HG03066 (cell line): ENCODE data around the gene CAPN2.
"Not testable (repeated sequence)": the region's sequence is repeated elsewhere in the genome, so short reads cannot be mapped to it uniquely, and the experiment has no call there.

ENCODE experiments used
- ATAC-seq: cut with Tn5 transposase; IDR thresholded peaks from one replicate; pipeline ENCODE4 v1.9.1; 2021; ENCODE audit warnings: low read depth; ENCODE audit not compliant: unreplicated experiment

The CAPN2 gene

GRCh38 chr1:223736638-223737037 is 24.3 kb downstream of the CAPN2 start:
- not testable (repeated sequence) for ATAC-seq

GRCh38 chr1:223737342-223737741 is 25.0 kb downstream of the CAPN2 start:
- no peak for ATAC-seq

GRCh38 chr1:223738465-223739365 is 26.4 kb downstream of the CAPN2 start:
- no peak for ATAC-seq

GRCh38 chr1:223739366-223740037 is 27.2 kb downstream of the CAPN2 start:
- ATAC-seq, result no peak

GRCh38 chr1:223740038-223740736 is 27.8 kb downstream of the CAPN2 start:
- not testable (repeated sequence) for ATAC-seq

- ATAC-seq, result no peak
These were observed 29.5 kb downstream of the CAPN2 start for GRCh38 chr1:223741861-223742260.

GRCh38 chr1:223742856-223743517 is 30.6 kb downstream of the CAPN2 start:
- ATAC-seq, result no peak

GRCh38 chr1:223745731-223746130 is 33.4 kb downstream of the CAPN2 start:
- ATAC-seq, result no peak

- ATAC-seq, result no peak
These were observed 35.5 kb downstream of the CAPN2 start for GRCh38 chr1:223747838-223748335.

GRCh38 chr1:223748405-223748772 is 36.0 kb downstream of the CAPN2 start:
- no peak for ATAC-seq

- peak; percentile 71 for ATAC-seq
These were observed 36.7 kb downstream of the CAPN2 start for GRCh38 chr1:223748773-223749733.

- no peak for ATAC-seq
These were observed 38.6 kb downstream of the CAPN2 start for GRCh38 chr1:223750730-223751570.

- ATAC-seq, result no peak
These were observed 39.4 kb downstream of the CAPN2 start for GRCh38 chr1:223751696-223752095.

- no peak for ATAC-seq
These were observed 40.6 kb downstream of the CAPN2 start for GRCh38 chr1:223752721-223753515.

GRCh38 chr1:223754681-223755431 is 42.5 kb downstream of the CAPN2 start:
- ATAC-seq, result no peak

- ATAC-seq, result no peak
These were observed 43.1 kb downstream of the CAPN2 start for GRCh38 chr1:223755432-223755792.
